Liver (tissue), 3 donors: Measurements from ENCODE around the gene CD81.

ENCODE experiments used
- ATF3 ChIP-seq: IDR thresholded peaks from 2 replicates; pipeline ENCODE4 v1.6.1; 2016; ENCODE audit warnings: antibody characterized with exemption
- CTCF ChIP-seq: fragments of 150-350 bp; IDR thresholded peaks from 2 replicates; pipeline ENCODE4 v1.5.1; 2017; ENCODE audit warnings: improper control_type of control experiment, low read depth, low read length; ENCODE audit not compliant: missing input control
- EGR1 ChIP-seq, 2 donors: IDR thresholded peaks; 2 replicates each; pipeline ENCODE4 v1.6.1; 2016 to 2018; ENCODE audit warnings: antibody characterized with exemption in 2 of 2, low read depth in 2 of 2
- FOXA1 ChIP-seq: IDR thresholded peaks from 2 replicates; pipeline ENCODE4 v1.6.1; 2016; ENCODE audit warnings: antibody characterized with exemption
- HNF4A ChIP-seq, 2 donors: conservative IDR thresholded peaks; 2 replicates each; pipeline ENCODE4 v1.6.1; 2016; ENCODE audit warnings: antibody characterized with exemption in 2 of 2, mild to moderate bottlenecking in 2 of 2
- HNF4G ChIP-seq: IDR thresholded peaks from 2 replicates; pipeline ENCODE4 v1.6.1; 2016; ENCODE audit warnings: antibody characterized with exemption
- MAX ChIP-seq: IDR thresholded peaks from 2 replicates; pipeline ENCODE4 v1.6.1; 2016; ENCODE audit warnings: antibody characterized with exemption
- RAD21 ChIP-seq, 2 donors: IDR thresholded peaks; 2 replicates each; pipeline ENCODE4 v1.6.1; 2016; ENCODE audit warnings: antibody characterized with exemption in 2 of 2, mild to moderate bottlenecking in 2 of 2
- REST ChIP-seq: IDR thresholded peaks from 2 replicates; pipeline ENCODE4 v1.6.1; 2016; ENCODE audit warnings: antibody characterized with exemption, mild to moderate bottlenecking
- RXRA ChIP-seq, 2 donors: IDR thresholded peaks; 2 replicates each; pipeline ENCODE4 v1.6.1; 2017 to 2018; ENCODE audit warnings: antibody characterized with exemption in 2 of 2, mild to moderate bottlenecking in 1 of 2
- SP1 ChIP-seq: IDR thresholded peaks from 2 replicates; pipeline ENCODE4 v1.6.1; 2018; ENCODE audit warnings: antibody characterized with exemption, mild to moderate bottlenecking
- TAF1 ChIP-seq: conservative IDR thresholded peaks from 2 replicates; pipeline ENCODE4 v1.6.1; 2016; ENCODE audit warnings: antibody characterized with exemption, mild to moderate bottlenecking
- YY1 ChIP-seq: IDR thresholded peaks from 2 replicates; pipeline ENCODE4 v1.6.1; 2016; ENCODE audit warnings: antibody characterized with exemption, mild to moderate bottlenecking
- ZBTB33 ChIP-seq: IDR thresholded peaks from 2 replicates; pipeline ENCODE4 v1.6.1; 2016; ENCODE audit warnings: antibody characterized with exemption
- donor health status: healthy.
- donor health status: healthy.

- TF ChIP-seq CTCF: no peak
- TF ChIP-seq REST: no peak
- no peak for TF ChIP-seq EGR1 (IDR thresholded peaks at IDR 0.05; ENCODE audit: low read depth in 2 of 2)
- no peak for TF ChIP-seq RAD21 (IDR thresholded peaks at IDR 0.05)
- no peak for TF ChIP-seq ZBTB33
- no peak for TF ChIP-seq YY1
- TF ChIP-seq ATF3: no peak
- no peak for TF ChIP-seq SP1
- no peak for TF ChIP-seq RXRA (IDR thresholded peaks at IDR 0.05)
- no peak for TF ChIP-seq HNF4G
- no peak for TF ChIP-seq FOXA1
- TF ChIP-seq MAX: no peak
- no peak for TF ChIP-seq TAF1
- TF ChIP-seq HNF4A (conservative IDR thresholded peaks at IDR 0.05): no peak
Measured at GRCh38 chr11:2329551-2329950, 47.6 kb upstream of the CD81 start.
